ENCODE results near the gene PSMD6. TPM values are rescaled to one million over a fixed set of nuclear protein-coding genes. Genes with fewer than 3 reads are reported as not detected.

PSMD6 gene
- total RNA-seq, 1 donor from 2014 or later: 90.2 TPM

DNA sequence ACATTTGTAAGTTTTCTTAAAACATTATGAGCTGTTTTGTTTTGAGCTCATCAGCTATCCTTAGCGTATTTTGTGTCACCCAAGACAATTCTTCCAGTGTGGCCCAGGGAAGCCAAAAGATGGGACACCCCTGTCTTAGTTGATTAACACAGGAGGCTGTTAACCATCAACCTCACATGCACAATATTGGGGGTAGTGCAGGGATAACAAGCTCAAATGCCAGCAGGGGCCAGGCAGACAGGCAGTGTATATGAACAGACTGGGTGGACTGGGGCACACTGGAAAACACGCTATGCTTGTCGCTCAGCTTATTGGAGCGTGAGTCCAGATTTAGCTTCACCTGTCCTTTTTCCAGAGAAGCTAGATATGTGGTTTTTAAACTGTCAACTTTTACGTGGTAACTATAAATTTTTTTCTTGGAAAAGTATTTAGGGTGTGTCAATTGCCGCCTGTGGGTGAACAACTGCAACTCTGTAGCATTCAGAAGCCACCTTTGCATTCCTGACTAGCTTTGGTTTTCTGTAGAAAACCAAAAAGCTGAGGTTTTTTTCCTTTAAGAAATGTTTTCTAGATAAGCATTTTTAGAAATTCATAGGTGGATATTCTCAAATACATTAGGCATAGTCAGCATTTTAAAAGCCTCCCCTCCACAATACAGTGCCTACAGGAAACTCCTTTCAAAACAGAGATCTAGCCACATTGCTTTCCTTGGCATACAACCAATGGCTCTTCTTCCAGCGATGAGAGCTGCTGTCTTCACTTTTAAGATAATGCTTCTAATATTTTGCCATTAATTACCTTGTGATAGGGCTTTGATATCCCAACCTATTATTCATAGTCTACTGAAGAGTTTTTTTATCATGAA lies 14.6 kb downstream of the PSMD6 start:
- DNase-seq: peak; percentile 59

GRCh38 chr3:64008017-64008416 lies 15.3 kb downstream of the PSMD6 start:
- DNase-seq: no peak

DNA sequence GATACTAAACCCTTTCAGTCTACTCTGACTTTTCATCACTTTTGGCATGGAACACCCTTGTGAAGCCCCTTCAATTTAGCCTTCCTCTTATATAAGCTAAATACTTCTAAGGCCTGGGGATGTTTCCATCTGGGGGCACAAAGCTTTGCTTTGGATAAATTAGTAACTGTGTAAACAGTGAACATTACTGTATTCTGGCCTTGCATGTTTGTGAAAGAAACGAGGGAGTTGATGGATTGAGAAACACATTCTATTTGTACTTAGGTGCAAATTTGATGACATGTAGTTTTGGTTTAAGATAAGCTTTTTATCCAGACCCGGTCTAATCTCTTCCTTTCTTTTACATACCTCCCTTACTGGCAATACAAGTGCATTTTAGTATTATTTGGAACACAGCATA lies 19.7 kb downstream of the PSMD6 start:
- DNase-seq: no peak

DNA sequence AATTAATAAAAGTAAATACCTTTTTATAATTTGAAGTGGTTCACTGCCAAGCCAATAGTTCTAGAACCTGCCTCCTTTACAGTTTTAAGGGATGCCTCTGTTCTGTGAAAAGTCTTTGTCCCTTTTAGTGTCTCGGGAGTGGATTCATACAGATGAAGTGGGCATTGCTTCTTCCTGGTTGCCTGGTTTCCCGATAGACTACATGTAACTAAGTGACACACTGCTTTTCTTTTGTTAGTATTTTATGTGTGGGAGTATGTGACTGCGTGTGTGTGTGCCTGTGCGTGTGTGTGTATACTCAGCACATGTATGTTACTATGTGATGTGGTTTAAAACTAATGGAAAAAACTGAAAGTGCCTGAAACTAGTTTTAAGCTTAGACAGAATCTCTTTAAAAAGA lies 21.1 kb downstream of the PSMD6 start:
- DNase-seq: no peak

DNA sequence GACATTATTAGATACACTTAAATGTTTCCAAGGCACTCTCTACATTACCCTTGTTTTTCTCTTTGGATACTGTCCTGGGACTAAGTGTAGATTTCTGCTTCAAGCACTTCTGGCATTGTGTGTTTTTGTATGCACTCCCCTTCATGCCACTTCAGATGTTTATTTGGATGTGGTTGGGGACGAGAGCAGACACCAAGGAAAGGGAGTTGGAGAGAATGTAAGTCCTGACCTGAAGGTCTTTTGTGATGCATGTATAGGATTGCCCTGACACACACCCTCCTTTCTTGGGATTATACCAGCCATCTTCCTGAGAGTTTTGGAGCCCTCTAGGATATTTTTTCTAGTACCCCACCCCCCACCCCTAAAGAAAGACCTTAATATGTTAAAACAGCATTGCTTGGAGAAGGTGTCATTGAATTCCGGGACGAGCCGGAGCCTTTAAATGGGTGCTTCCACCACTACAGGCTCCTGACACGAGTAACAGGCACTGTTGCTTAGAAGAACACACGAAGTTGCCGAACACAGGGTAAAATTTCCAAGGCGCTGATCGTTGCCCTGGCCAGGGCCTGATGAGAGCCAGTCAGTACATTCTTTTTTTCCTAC lies 22.7 kb downstream of the PSMD6 start:
- DNase-seq: no peak

GRCh38 chr3:63998852-63999754 lies 24.2 kb downstream of the PSMD6 start:
- no peak for DNase-seq

DNA sequence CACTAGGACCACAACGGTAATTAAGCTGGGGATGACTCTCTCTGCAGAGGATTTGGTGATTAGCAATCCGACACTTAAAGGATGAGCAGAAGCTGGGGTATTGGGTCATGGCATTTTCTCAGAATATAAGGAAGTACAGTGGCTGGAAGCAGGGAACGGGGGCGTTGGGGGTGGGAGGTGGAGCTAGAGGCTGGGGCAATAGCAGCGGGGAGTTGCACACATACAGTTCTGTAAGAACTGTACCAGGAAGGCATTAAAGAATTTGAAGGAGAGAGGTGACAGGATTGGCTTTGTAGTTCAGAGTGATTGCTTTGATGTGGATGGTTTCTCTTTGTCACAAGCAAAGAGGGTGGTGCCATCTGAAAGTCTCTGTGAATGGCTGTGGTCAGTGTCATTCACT lies 28.2 kb downstream of the PSMD6 start:
- no peak for DNase-seq

GRCh38 chr3:63993653-63994079 lies 29.6 kb downstream of the PSMD6 start:
- DNase-seq: peak; percentile 86

DNA sequence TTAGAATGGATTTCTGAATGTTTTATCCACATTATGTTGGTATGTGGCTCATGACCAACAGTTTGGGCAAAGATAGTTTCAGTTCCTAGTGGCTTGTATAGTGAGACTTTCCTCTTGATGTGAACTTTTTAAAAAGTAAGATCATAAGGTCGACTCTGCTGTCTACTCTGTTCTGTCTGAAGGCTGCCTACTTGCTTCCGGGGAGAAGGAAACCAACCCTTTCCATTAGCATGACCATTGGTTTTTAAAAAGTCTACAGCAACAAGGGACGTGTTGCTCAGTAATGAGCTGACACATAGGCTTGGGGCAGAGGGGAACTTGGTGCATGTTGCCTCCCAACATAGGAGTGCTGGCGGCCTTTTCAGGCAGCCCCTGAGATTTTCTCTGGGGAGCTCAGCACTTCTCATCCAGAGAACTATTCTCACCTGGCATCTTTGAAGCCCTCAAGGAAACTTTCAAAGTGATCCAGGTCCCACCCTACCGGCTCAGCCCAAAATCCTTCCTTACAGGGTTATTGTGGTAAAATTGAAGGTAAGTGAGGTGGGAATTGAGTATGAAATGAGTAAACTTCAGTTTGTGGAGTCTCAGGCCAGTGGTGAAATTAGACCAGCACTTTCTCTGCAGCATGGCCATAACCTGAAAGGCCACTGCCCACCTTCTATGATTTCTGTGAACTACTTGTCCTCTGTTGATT lies 30.6 kb downstream of the PSMD6 start:
- no peak for DNase-seq

DNA sequence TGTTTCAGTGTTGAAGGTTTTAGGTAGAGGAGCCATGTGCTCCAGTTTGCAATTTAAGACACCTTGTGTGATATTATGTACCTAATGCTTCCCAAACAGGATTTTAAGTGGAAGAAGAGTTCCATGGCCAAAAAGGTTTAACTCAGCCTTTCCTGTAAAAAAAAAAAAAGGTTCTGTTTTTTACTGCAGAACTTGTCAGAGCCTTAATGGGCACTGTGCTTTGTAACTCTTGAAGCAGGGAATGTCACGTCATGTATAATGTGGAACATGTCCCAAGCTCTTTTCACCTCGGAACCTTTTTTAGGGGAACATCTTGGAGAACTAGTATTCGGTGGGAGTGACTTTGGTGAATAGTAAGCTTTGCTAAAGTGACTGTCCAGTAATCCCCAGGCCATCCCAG lies 31.6 kb downstream of the PSMD6 start:
- DNase-seq: no peak

- DNase-seq: peak; percentile 44
These were observed 32.6 kb downstream of the PSMD6 start for GRCh38 chr3:63990733-63991132.

GRCh38 chr3:63990204-63990603 lies 33.1 kb downstream of the PSMD6 start:
- DNase-seq: no peak

- no peak for DNase-seq
These were observed 34.4 kb downstream of the PSMD6 start for GRCh38 chr3:63988943-63989342.

DNA sequence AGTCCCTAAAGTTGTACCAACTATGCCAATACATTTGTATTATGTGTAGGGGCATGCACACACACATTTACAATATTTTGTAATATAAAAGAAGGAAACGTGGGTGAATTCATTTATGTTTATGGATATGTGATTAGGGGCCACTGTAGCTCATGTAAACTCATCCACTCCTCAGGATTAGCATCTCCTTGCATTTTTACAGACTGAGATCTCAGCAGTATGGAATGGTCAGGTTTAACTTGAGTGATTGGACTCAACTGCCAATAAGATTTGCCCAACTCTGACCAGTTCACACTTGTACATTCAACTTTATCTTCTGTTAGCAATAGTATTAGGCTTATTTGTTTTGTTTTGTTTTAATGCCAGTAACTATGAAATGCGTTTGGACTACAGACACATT lies 36.5 kb downstream of the PSMD6 start:
- no peak for DNase-seq

DNA sequence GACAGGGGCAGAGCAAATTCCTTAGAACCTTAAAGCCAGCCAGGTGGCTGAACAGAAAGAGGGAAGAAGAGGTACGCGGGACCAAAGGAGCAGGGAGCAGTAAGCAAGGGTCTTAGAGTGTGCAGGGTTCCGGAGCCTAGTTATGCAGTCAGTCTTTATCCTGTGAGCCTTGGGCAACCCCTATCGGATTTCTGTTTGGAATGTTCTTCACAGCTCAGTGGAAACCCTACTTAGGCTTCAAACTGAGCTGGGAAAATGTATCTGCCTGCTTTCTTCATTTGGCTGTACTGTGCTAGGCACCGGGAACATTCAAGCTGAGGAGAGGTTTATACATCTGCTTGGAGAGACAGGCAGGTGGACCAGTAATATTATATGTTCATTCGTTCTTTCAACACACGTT lies 37.1 kb downstream of the PSMD6 start:
- DNase-seq: no peak

GRCh38 chr3:63984391-63984790 lies 38.9 kb downstream of the PSMD6 start:
- DNase-seq: no peak

DNA sequence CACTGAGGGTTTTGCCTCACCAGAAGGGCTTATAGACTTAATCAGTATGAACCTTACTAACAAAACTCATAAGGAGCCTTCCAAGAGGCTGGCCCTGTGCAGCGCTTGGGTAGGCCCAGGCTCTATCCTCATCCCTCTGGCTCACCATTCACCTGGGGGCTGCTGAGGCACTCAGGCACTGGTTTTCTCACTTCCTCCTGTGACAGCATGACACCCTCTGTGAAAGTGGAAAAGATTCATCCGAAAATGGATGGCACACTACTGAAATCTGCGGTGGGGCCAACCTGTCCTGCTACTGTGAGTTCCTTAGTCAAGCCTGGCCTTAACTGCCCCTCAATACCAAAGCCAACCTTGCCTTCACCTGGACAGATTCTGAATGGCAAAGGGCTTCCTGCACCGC lies 41.3 kb downstream of the PSMD6 start:
- DNase-seq: no peak

DNA sequence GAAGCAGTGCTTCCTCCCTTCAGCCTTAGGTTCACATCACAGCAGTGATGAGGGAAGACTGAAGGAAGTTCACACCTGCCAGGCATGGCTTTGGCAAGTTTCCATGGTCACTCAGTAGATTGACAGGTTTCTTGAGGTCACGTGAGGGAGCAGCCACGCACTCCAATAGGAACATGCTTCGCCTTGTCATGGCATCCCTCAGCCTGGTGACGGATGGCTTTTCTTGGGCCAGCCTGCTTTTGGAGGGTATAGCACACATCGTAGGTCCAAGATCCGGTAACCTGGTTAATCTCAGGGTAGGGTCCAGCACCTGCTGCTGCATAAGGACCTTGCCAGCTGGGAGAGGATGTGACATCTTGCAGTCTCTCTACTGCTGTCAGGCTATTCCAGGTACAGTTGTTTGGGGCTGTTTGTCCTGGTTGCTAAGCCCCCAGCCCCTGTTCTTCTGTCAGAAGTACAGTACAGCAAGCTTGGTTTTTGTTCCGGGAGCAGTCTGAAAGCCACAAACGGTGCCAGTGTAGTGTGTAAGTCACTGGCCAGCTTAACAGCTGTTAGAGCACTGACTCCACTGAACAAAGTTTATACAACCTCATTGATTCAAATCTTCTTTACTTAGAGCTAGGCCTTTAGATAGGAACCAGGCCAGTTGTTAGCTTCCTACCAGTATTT lies 42.3 kb downstream of the PSMD6 start:
- no peak for DNase-seq

DNA sequence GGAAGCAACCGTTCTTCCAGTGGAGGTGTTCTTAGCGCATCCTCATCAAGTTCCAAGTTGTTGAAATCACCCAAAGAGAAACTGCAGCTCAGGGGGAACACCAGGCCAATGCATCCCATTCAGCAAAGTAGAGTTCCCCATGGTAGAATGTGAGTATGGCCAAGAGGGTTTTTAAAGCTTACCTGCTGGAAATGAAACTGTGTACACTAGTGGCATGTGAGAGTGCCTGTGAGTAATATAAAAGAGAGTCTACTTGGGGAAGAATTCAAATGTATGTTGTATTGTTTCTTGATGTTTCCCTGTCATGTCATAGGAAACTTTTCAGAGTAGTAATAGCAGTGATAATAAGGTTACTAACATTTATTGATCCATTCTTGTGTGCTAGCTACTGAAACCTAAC lies 43.3 kb downstream of the PSMD6 start:
- DNase-seq: no peak

GRCh38 chr3:63979093-63979885 lies 44.0 kb downstream of the PSMD6 start:
- no peak for DNase-seq

DNA sequence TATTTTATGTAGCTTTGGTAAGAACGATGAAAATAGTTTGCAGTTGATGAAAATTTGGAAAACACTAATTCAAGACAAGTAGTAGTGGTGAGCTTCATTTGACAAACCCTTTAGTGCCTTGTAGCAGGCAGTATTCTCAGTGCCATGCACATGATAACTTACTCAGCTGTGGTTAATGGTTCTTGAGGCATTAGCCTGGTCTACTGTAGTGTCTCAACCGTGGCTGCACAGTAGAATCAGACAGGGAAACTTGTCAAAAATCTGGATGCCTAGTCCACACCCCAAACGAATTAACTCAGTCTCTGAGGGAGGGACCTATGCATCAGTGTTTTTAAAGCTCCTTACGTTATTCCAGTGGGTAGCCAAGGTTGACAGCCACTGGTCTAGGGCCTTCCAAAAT lies 45.4 kb downstream of the PSMD6 start:
- no peak for DNase-seq
